Neutrophil (primary cell): ENCODE measurements around the gene OR10G7.

Source experiments
- H3K27ac ChIP-seq: fragments of 200-600 bp; sonication (generic); 2 replicates; pipeline ENCODE4 v1.5.1; 2016; ENCODE audit warnings: mild to moderate bottlenecking, moderate library complexity
- H3K27me3 ChIP-seq: fragments of 200-600 bp; sonication (generic); 2 replicates; pipeline ENCODE4 v1.6.0; 2016; ENCODE audit warnings: mild to moderate bottlenecking
- H3K36me3 ChIP-seq: fragments of 200-600 bp; sonication (generic); 2 replicates; pipeline ENCODE4 v1.5.1; 2017
- H3K4me1 ChIP-seq, 2 experiments: fragments of 200-600 bp in 1 of 2; sonication (generic) in 1 of 2; 1 replicate in 1 of 2; 2 replicates in 1 of 2; pipeline versions ENCODE4 v1.5.1 to v1.6.1; 2013 to 2016; ENCODE audit warnings: low read depth in 1 of 2, low read length in 1 of 2, mild to moderate bottlenecking in 1 of 2, moderate library complexity in 1 of 2; ENCODE audit not compliant: control insufficient read depth in 1 of 2, insufficient read depth in 1 of 2
- H3K4me3 ChIP-seq, 2 experiments: fragments of 200-600 bp in 1 of 2; sonication (generic) in 1 of 2; 1 replicate in 1 of 2; 2 replicates in 1 of 2; pipeline ENCODE4 v1.5.1; 2013 to 2016; ENCODE audit warnings: low read depth in 1 of 2, low read length in 1 of 2, mild to moderate bottlenecking in 1 of 2, moderate library complexity in 1 of 2
- H3K9me3 ChIP-seq: fragments of 200-600 bp; sonication (generic); 2 replicates; pipeline ENCODE4 v1.5.1; 2016
- CTCF ChIP-seq: fragments of 200-600 bp; sonication (generic); IDR thresholded peaks from 2 replicates; pipeline ENCODE4 v1.5.1; 2016; ENCODE audit warnings: antibody characterized with exemption

Gene OR10G7

DNA sequence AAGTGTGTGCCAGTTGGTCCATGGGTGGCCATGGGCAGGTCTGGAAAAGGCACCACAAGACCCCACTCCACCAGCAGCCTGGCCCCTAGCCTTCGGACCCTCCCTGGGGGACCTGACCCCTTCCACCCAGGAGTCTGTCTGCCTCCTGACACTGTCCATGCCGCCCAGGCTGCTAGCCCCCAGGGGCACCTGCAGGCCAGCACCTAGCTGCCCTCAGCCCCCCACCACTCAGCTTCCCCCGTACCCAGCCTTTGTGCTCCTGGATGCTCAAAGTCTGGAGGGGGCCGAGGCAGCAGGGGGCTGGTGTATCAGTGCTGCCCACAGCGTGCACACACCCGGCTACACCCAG lies 34.3 kb upstream of the OR10G7 start:
- peaks cover 19% of the 10 kb centered on the region for H3K27me3 ChIP-seq
- H3K36me3 ChIP-seq: no peaks in the 10 kb centered on the region
- H3K27ac ChIP-seq: no peak overlapping the region
- TF ChIP-seq CTCF: no peak
- H3K4me3 ChIP-seq: no peak overlapping the region
- no peaks in the 10 kb centered on the region for H3K9me3 ChIP-seq
- H3K4me1 ChIP-seq: peaks cover 4 to 19% of the 10 kb centered on the region in 2 experiments

DNA sequence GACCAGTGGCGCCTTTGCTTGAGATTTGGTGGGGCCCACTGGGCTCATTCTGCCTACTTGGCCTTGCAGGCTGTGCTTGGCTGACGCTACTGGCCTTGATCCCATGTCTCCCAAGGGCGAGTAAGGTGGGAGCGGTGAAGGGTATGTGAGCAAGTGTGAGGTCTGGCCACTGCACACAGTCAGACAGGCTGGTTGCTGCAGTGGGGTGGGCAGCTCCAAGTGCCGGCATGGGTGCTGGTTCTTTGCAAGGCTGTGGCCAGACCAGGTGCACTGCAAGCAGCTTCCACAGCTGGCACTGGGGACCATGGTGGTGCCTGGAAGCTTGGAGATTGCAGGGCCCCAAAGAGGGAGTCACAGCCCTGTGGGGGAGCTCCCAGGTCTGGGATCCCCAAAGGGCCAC lies 33.4 kb upstream of the OR10G7 start:
- Histone ChIP-seq H3K36me3 (no peaks in the 10 kb centered on the region), H3K4me1 (peaks cover 7 to 25% of the 10 kb centered on the region in 2 experiments), H3K27ac (no peak overlapping the region), H3K27me3 (peaks cover 19% of the 10 kb centered on the region), H3K9me3 (no peaks in the 10 kb centered on the region), H3K4me3 (no peak overlapping the region)
- no peak for TF ChIP-seq CTCF

DNA sequence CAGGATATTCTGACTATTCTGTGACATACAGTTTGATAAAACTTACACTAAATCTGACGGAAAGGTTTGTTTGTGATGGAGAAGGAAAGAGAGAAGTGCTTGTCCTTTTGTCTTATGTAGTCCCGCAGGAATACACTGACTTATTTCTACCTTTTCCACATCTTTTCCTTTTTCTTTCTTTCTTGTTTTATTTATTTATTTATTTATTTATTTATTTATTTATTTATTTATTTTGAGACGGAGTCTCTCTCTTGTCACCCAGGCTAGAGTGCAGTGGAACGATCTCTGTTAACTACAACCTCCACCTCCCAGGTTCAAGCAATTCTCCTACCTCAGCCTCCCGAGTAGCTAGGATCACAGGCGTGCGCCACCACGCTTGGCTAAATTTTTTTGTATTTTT lies 31.0 kb upstream of the OR10G7 start:
- peaks cover 15 to 36% of the 10 kb centered on the region in 2 experiments for H3K4me1 ChIP-seq
- no peaks in the 10 kb centered on the region for H3K9me3 ChIP-seq
- H3K27ac ChIP-seq: no peak overlapping the region
- no peaks in the 10 kb centered on the region for H3K36me3 ChIP-seq
- no peak overlapping the region for H3K4me3 ChIP-seq
- TF ChIP-seq CTCF: no peak
- H3K27me3 ChIP-seq: peaks cover 19% of the 10 kb centered on the region

- Histone ChIP-seq H3K27ac (no peak overlapping the region), H3K36me3 (no peaks in the 10 kb centered on the region), H3K4me1 (peaks cover 15 to 36% of the 10 kb centered on the region in 2 experiments), H3K4me3 (no peak overlapping the region), H3K9me3 (no peaks in the 10 kb centered on the region), H3K27me3 (peaks cover 18% of the 10 kb centered on the region)
- no peak for TF ChIP-seq CTCF
These were observed 30.5 kb upstream of the OR10G7 start for GRCh38 chr11:124071623-124071948.

GRCh38 chr11:124070915-124071622 lies 29.9 kb upstream of the OR10G7 start:
- Histone ChIP-seq H3K36me3 (no peaks in the 10 kb centered on the region), H3K9me3 (no peaks in the 10 kb centered on the region), H3K27ac (no peak overlapping the region), H3K27me3 (peaks cover 13% of the 10 kb centered on the region), H3K4me3 (no peak overlapping the region), H3K4me1 (peaks cover 14 to 32% of the 10 kb centered on the region in 2 experiments)
- peak; percentile 71 for TF ChIP-seq CTCF
